RWPE1 (cell line): ENCODE results near the gene SPOCD1.

Experiments
- CTCF ChIA-PET: fragments of 350-600 bp; sonication (Branson Sonifier 250); formaldehyde crosslinking; extraction: SDS; loops from one replicate; lab custom pipeline; 2021; lab: Yijun Ruan, JAX
- POLR2A ChIA-PET: fragments of 400-600 bp; formaldehyde crosslinking; extraction: SDS; loops from one replicate; lab custom pipeline; 2020; ENCODE audit warnings: antibody characterized with exemption; ENCODE audit not compliant: low non-redundant PET; lab: Yijun Ruan, JAX
- DNase-seq: peaks from one replicate; pipeline ENCODE4 v3.0.0; 2012; ENCODE audit warnings: low spot score
- H3K27ac ChIP-seq: fragments of 450-650 bp; 2 replicates; pipeline ENCODE4 v1.5.1; 2017
- TF ChIP-seq, protein P1 (sequence below): fragments of 450-650 bp; conservative IDR thresholded peaks from 2 replicates; pipeline ENCODE4 v1.5.1; 2017; ENCODE audit warnings: low read depth, mild to moderate bottlenecking

Gene SPOCD1

DNA sequence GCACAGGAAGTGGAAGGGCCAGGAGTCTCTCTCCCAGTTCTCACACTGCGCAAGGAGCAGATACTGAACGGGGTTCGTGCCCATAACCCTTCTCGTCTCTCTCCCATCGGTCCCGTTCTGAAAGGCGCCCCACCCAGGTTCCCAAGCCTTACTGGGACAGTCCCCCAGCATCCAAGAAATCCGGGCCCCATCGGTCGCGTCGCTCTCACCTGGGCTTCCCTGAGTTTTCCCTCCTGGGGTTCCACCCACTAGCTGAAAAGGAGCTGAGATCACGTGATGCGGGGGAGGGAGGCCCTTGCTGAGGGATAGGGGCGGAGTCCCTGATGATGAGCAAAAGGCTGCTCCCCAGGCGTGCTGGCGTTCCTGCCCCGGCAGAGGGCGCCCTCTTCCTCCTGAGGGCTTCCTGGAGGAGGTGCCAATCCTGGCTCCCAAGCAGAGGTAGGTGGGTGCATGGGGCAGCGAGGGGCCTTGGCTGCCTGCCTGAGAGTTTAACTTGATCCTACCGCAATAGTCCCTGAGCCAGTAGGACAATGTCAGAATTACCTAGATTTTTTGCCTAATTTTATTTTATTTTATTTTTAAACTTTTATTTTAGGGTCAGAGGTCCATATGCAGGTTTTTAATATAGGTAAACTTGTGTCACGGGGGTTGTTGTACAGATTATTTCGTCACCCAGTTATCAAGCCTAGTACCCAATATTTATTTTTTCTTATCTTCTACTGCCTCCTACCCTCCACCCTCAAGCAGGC lies at the start of gene SPOCD1:
Gene SPOCD1, minus strand, starts transcription at position 271 of the 749 bp plus-strand sequence. CDS start 689 bp downstream, outside the sequence.
- TF ChIP-seq, protein P1, sequence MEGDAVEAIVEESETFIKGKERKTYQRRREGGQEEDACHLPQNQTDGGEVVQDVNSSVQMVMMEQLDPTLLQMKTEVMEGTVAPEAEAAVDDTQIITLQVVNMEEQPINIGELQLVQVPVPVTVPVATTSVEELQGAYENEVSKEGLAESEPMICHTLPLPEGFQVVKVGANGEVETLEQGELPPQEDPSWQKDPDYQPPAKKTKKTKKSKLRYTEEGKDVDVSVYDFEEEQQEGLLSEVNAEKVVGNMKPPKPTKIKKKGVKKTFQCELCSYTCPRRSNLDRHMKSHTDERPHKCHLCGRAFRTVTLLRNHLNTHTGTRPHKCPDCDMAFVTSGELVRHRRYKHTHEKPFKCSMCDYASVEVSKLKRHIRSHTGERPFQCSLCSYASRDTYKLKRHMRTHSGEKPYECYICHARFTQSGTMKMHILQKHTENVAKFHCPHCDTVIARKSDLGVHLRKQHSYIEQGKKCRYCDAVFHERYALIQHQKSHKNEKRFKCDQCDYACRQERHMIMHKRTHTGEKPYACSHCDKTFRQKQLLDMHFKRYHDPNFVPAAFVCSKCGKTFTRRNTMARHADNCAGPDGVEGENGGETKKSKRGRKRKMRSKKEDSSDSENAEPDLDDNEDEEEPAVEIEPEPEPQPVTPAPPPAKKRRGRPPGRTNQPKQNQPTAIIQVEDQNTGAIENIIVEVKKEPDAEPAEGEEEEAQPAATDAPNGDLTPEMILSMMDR: peak; percentile 70
- POLR2A ChIA-PET: no interaction called here
- H3K27ac ChIP-seq: peak within 1 kb of the TSS; percentile 33
- DNase-seq: peak; percentile 87
- CTCF ChIA-PET: interaction anchor here (0.5 to 1.1 kb wide), 7 partner anchors 19 to 753 kb away, joined by 3 to 7 read pairs (median 3); no protein-coding TSS in a partner anchor

DNA sequence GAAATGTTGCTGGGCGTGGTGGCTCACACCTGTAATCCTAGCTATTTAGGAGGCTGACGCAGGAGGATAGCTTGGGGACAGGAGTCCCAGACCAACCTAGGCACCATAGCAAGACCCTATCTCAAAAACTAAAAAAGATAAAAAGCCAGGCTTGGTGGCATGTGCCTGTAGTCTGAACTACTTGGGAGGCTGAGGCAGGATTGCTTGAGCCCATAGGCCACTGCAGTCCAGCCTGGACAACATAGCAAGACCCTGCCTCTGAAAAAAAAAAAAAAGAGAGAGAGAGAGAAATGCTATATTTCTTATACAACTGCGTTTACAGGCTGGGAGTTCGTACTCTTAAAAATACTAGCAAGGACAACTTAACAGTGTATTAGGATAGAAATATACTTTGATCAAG lies 46.2 kb upstream of the SPOCD1 start:
- POLR2A ChIA-PET: no interaction called here
- DNase-seq: no peak
- CTCF ChIA-PET: no interaction called here
- no peak overlapping the region for H3K27ac ChIP-seq
- TF ChIP-seq, protein P1: no peak

DNA sequence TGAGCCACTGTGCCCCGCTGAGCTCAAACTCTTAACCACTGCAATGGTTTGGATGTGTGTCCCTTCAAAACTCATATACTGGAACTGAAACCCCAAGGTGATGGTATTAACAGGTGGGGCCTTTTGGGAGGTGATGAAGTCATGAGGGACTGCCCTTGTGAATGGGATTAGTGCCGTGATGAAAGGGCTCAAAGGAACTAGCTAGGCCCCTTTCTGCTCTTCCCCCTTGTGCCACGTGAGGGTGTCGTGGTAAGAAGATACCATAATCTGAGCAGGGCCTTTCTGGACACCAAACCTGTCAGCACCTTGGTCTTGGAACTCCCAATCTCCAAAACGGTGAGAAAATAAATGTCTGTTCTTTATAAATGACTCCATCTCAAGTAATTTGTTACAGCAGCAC lies 45.5 kb upstream of the SPOCD1 start:
- ChIA-PET CTCF (interaction anchor here (0.6 kb wide), 1 partner anchor 54 kb away, joined by 7 read pairs; no protein-coding TSS in a partner anchor), POLR2A (no interaction called here)

DNA sequence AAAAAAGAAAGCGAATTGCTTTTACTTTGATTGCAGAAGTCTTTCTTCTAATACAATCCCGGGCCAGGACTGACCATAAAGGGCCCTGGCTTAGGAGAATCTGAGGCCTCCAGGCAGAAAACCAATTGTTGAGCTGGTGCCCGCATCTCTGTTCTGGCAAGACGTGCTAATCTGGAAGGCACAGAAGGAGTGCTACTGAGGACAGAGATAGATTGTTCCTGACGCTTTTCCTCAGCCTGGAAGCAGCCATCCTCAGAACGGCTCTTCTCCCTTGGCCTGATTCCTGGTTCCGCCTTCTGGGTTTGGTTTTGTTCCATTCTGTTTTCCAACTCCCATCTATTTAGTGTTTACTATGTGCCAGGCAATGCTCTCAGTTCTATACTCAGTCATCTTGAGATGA lies 44.8 kb upstream of the SPOCD1 start:
- TF ChIP-seq, protein P1: no peak
- CTCF ChIA-PET: no interaction called here
- H3K27ac ChIP-seq: no peak overlapping the region
- POLR2A ChIA-PET: no interaction called here
- no peak for DNase-seq

More for the DNA sequence above, 45.5 kb upstream of the SPOCD1 start:
- DNase-seq: no peak
- TF ChIP-seq, protein P1: no peak
- no peak overlapping the region for H3K27ac ChIP-seq

DNA sequence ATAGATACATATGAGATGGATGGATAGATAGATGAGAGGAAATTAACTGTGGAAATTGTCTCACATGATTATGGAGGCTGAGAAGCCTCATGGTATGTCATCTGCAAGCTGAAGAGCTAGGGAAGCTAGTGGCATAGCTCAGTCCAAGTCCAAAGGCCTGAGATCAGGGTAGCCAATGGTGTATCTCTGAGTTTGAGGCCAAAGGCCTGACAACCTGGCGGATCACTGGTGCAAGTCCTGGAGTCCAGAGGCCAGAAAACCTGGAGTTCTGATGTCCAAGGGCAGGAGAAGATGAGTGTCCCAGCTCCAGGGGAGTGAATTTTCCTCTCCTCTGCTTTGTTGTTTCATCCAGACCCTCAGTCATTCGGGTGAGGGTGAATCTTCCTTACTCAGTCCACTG lies 43.9 kb upstream of the SPOCD1 start:
- CTCF ChIA-PET: interaction anchor here (0.6 kb wide), 1 partner anchor 151 kb away, joined by 3 read pairs; no protein-coding TSS in a partner anchor
- DNase-seq: no peak
- no peak overlapping the region for H3K27ac ChIP-seq
- POLR2A ChIA-PET: no interaction called here
- TF ChIP-seq, protein P1: no peak

DNA sequence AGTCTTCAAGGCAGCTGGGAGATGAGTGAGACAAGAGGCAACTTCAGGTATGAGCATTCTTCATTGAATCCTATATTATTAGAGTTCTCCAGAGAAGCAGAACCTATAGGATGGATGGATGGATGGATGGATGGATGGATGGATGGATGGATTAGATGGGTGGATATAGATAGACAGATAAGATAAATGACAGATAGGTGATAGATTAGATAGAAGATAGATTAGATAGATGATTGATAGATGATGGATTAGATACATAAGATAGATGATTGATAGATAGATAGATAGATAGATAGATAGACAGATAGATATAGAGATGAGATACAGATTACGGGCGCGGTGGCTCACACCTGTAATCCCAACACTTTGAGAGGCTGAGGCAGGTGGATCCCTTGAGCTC lies 43.2 kb upstream of the SPOCD1 start:
- no peak for DNase-seq
- no peak overlapping the region for H3K27ac ChIP-seq
- CTCF ChIA-PET: no interaction called here
- TF ChIP-seq, protein P1: no peak
- POLR2A ChIA-PET: no interaction called here
